Activated CD8-positive, alpha-beta T cell treated with anti-CD3 and anti-CD28 coated beads, Interleukin-2, amount 10 ng/mL, durations not matched to agents 7 days and 5 days (primary cell): ENCODE data around the gene AFG3L2. TPM values are rescaled to one million over a fixed set of nuclear protein-coding genes. Genes with fewer than 3 reads are reported as not detected.

ENCODE experiments used
- ATAC-seq: fragments of 150-1000 bp; cut with Tn5 transposase; one replicate; pipeline ENCODE4 v1.10.0; 2021; ENCODE audit warnings: moderate library complexity
- CTCF ChIA-PET: fragments of 350-600 bp; sonication (Branson Sonifier 250); formaldehyde crosslinking; loops from one replicate; lab custom pipeline; 2021; ENCODE audit warnings: antibody characterized with exemption; lab: Charles Lee
- POLR2A ChIA-PET: fragments of 350-600 bp; sonication (Branson Sonifier 250); formaldehyde crosslinking; loops from one replicate; lab custom pipeline; 2021; ENCODE audit warnings: antibody characterized with exemption; lab: Charles Lee
- DNase-seq: peaks from one replicate; pipeline ENCODE4 v3.0.0-alpha.2; 2020
- H3K27ac Mint-ChIP-seq: one replicate; pipeline ENCODE4 v1.8.0; 2021; ENCODE audit warnings: mild to moderate bottlenecking, mixed read lengths
- H3K27me3 Mint-ChIP-seq: one replicate; pipeline ENCODE4 v1.8.0; 2021; ENCODE audit warnings: low read depth, mixed read lengths
- H3K36me3 Mint-ChIP-seq: one replicate; pipeline ENCODE4 v1.8.0; 2021; ENCODE audit warnings: low read depth, mixed read lengths
- H3K4me1 Mint-ChIP-seq: one replicate; pipeline ENCODE4 v1.8.0; 2021; ENCODE audit warnings: low read depth, mixed read lengths
- H3K4me3 Mint-ChIP-seq: one replicate; pipeline ENCODE4 v1.8.0; 2021; ENCODE audit warnings: mild to moderate bottlenecking, mixed read lengths
- H3K9me3 Mint-ChIP-seq: one replicate; pipeline ENCODE4 v1.8.0; 2022; ENCODE audit warnings: mixed read lengths; ENCODE audit not compliant: insufficient read depth
- total RNA-seq, 2 experiments: library from RNA; stranded (reverse); gene quantifications; one replicate each; pipeline ENCODE4 v1.2.3, GENCODE V29; 2021

AFG3L2 gene
- total RNA-seq, 2 experiments from 2014 or later: 40.6 to 44.3 TPM

DNA sequence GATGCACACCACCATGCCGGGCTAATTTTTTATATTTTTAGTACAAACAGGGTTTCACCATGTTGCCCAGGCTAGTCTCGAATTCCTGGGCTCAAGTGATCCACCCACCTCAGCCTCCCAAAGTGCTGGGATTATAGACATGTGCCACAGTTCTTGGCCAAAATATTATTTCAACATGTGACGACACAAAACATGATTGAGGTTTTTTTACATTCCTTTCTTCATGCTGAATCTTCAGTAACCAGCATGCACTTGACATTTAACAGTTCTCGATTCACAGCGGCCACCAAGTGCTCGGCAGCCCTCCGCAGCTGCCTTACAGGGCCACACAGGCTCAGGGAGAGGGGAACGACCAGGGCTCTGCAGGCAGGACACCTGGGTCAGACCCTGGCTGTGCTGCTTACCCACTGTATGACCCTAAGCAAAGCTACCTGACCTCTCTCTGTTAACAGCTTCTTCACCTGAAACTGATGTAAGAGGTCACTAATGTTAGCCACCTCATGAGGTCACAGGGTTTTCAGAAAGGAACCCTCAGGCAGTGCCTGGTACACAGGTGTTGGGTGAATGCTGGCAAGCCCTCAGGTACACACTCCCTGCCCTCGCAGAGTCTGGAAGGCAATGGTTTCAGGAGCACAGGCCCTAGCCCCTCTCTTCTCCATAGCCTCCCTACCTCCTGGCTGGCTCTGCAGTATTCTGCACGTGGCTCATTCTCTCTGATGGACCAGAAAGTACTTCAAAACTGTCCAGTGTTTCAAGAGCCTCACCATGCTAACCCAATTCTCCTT, 43.3 kb downstream of the AFG3L2 start:
- CTCF ChIA-PET: no interaction called here
- Mint-ChIP-seq H3K4me3 (no peak overlapping the region), H3K27ac (no peak overlapping the region), H3K9me3 (no peaks in the 10 kb centered on the region), H3K27me3 (no peaks in the 10 kb centered on the region), H3K4me1 (no peaks in the 10 kb centered on the region), H3K36me3 (peaks cover 40% of the 10 kb centered on the region)
- DNase-seq: no peak
- no peak for ATAC-seq
- POLR2A ChIA-PET: no interaction called here

GRCh38 chr18:12330766-12331165, 46.3 kb downstream of the AFG3L2 start:
- POLR2A ChIA-PET: no interaction called here
- CTCF ChIA-PET: no interaction called here

GRCh38 chr18:12329125-12329698, 47.8 kb downstream of the AFG3L2 start:
- Mint-ChIP-seq H3K4me1 (peaks cover 17% of the 10 kb centered on the region), H3K4me3 (no peak overlapping the region), H3K27ac (no peak overlapping the region), H3K9me3 (no peaks in the 10 kb centered on the region), H3K27me3 (no peaks in the 10 kb centered on the region), H3K36me3 (peaks cover 44% of the 10 kb centered on the region)
- POLR2A ChIA-PET: no interaction called here
- CTCF ChIA-PET: interaction anchor here (1.5 to 2.7 kb wide), 6 partner anchors 10 to 331 kb away, joined by 4 to 28 read pairs (median 16); no protein-coding TSS in a partner anchor
- DNase-seq (no peak), ATAC-seq (no peak)

More at GRCh38 chr18:12330766-12331165, 46.3 kb downstream of the AFG3L2 start:
- H3K4me3 Mint-ChIP-seq: no peak overlapping the region
- no peaks in the 10 kb centered on the region for H3K27me3 Mint-ChIP-seq
- no peak for ATAC-seq
- DNase-seq: no peak
- peaks cover 52% of the 10 kb centered on the region for H3K36me3 Mint-ChIP-seq
- H3K4me1 Mint-ChIP-seq: peaks cover 17% of the 10 kb centered on the region
- no peak overlapping the region for H3K27ac Mint-ChIP-seq
- H3K9me3 Mint-ChIP-seq: no peaks in the 10 kb centered on the region

- Mint-ChIP-seq H3K4me1 (peaks cover 17% of the 10 kb centered on the region), H3K36me3 (peaks cover 36% of the 10 kb centered on the region), H3K27me3 (no peaks in the 10 kb centered on the region), H3K9me3 (no peaks in the 10 kb centered on the region), H3K4me3 (no peak overlapping the region), H3K27ac (peak overlapping the region; percentile 55)
- CTCF ChIA-PET: interaction anchor here (0.6 to 2.7 kb wide), 24 partner anchors 8 to 333 kb away, joined by 3 to 28 read pairs (median 3); partner anchors contain the start of genes AFG3L2 and TUBB6
- ATAC-seq: no peak
- POLR2A ChIA-PET: interaction anchor here (0.8 kb wide), 1 partner anchor 25 kb away, joined by 3 read pairs; no protein-coding TSS in a partner anchor
- no peak for DNase-seq
Observed at GRCh38 chr18:12328179-12328823, 48.7 kb downstream of the AFG3L2 start.

DNA sequence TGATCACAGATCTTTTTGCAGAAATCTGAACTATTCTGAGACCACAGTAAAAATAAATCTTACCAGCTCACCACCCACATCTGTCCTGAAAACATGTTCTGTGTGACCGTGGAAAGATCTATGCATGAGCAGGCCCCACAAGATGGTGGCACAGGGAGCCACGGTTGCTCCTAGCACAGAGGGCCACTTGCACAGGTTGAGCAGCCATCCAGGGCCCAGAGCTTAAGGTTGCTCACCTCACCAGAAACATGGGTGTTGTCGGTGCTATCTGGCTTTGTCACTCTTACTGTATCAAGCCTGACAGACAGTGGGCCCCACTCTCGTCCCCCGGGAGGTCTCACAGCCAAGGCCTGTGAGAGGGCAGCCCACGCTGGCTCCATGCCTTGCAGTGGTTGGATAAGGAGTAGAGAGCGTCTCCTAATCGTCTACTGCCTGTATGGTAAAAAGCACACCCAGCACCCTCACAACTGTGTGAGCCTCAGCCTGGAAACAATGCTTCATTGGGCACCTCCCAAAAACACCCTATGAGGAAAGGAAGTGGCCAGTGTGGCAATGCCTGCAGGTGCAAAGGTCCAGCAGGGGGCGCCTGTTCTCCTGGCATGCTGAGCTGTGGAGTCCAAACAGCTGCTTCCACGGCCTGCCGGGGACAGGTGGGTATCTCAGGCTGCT, 49.4 kb downstream of the AFG3L2 start:
- ChIA-PET CTCF (interaction anchor here (0.5 to 2.7 kb wide), 25 partner anchors 9 to 333 kb away, joined by 3 to 28 read pairs (median 3); partner anchors contain the start of genes AFG3L2 and TUBB6), POLR2A (interaction anchor here (0.8 kb wide), 1 partner anchor 25 kb away, joined by 3 read pairs; no protein-coding TSS in a partner anchor)
- H3K27me3 Mint-ChIP-seq: no peaks in the 10 kb centered on the region
- H3K27ac Mint-ChIP-seq: peak overlapping the region; percentile 55
- peaks cover 17% of the 10 kb centered on the region for H3K4me1 Mint-ChIP-seq
- no peaks in the 10 kb centered on the region for H3K9me3 Mint-ChIP-seq
- peak; percentile 83 for DNase-seq
- H3K36me3 Mint-ChIP-seq: peaks cover 37% of the 10 kb centered on the region
- no peak overlapping the region for H3K4me3 Mint-ChIP-seq
- ATAC-seq: peak; percentile 88

GRCh38 chr18:12326711-12327460, 50.1 kb downstream of the AFG3L2 start:
- Mint-ChIP-seq H3K9me3 (no peaks in the 10 kb centered on the region), H3K4me1 (peaks cover 17% of the 10 kb centered on the region), H3K4me3 (no peak overlapping the region), H3K36me3 (peaks cover 37% of the 10 kb centered on the region), H3K27ac (peak overlapping the region; percentile 46), H3K27me3 (no peaks in the 10 kb centered on the region)
- DNase-seq (no peak), ATAC-seq (no peak)
- ChIA-PET CTCF (interaction anchor here (0.5 to 2.7 kb wide), 9 partner anchors 10 to 333 kb away, joined by 3 to 28 read pairs (median 6); partner anchors contain the start of gene AFG3L2), POLR2A (no interaction called here)

GRCh38 chr18:12325726-12326245, 51.2 kb downstream of the AFG3L2 start:
- POLR2A ChIA-PET: no interaction called here
- no peak overlapping the region for H3K27ac Mint-ChIP-seq
- no peaks in the 10 kb centered on the region for H3K27me3 Mint-ChIP-seq
- no peaks in the 10 kb centered on the region for H3K9me3 Mint-ChIP-seq
- CTCF ChIA-PET: no interaction called here
- DNase-seq: no peak
- H3K4me1 Mint-ChIP-seq: peaks cover 17% of the 10 kb centered on the region
- no peak for ATAC-seq
- no peak overlapping the region for H3K4me3 Mint-ChIP-seq
- H3K36me3 Mint-ChIP-seq: peaks cover 44% of the 10 kb centered on the region

GRCh38 chr18:12324991-12325725, 51.9 kb downstream of the AFG3L2 start:
- peaks cover 47% of the 10 kb centered on the region for H3K36me3 Mint-ChIP-seq
- no peaks in the 10 kb centered on the region for H3K9me3 Mint-ChIP-seq
- peaks cover 17% of the 10 kb centered on the region for H3K4me1 Mint-ChIP-seq
- POLR2A ChIA-PET: no interaction called here
- no peak for DNase-seq
- no peak for ATAC-seq
- CTCF ChIA-PET: no interaction called here
- no peak overlapping the region for H3K27ac Mint-ChIP-seq
- H3K4me3 Mint-ChIP-seq: no peak overlapping the region
- no peaks in the 10 kb centered on the region for H3K27me3 Mint-ChIP-seq

DNA sequence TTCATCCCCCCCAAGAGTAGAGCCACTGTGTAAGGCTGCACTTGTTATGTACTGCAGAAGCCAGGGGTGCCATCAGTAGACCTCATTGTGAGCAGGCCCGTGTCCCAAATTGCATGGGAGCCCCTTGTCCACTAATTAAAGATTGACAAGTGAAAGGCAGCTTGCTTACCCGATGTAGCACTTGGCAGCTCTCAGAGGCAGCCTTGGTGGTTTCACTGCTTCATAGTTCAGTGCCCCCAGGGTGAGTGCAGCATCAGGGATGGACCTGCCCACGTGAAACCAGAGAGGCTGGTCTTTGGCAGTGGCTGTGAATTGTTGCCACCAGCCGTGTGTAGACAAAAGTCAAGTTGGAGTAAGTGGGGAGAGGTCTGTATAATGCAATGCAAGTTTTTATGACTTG, 55.7 kb downstream of the AFG3L2 start:
- H3K4me3 Mint-ChIP-seq: no peak overlapping the region
- no peak for ATAC-seq
- no peaks in the 10 kb centered on the region for H3K4me1 Mint-ChIP-seq
- H3K27me3 Mint-ChIP-seq: no peaks in the 10 kb centered on the region
- CTCF ChIA-PET: no interaction called here
- DNase-seq: no peak
- H3K27ac Mint-ChIP-seq: no peak overlapping the region
- no peaks in the 10 kb centered on the region for H3K9me3 Mint-ChIP-seq
- peaks cover 22% of the 10 kb centered on the region for H3K36me3 Mint-ChIP-seq
- POLR2A ChIA-PET: no interaction called here

DNA sequence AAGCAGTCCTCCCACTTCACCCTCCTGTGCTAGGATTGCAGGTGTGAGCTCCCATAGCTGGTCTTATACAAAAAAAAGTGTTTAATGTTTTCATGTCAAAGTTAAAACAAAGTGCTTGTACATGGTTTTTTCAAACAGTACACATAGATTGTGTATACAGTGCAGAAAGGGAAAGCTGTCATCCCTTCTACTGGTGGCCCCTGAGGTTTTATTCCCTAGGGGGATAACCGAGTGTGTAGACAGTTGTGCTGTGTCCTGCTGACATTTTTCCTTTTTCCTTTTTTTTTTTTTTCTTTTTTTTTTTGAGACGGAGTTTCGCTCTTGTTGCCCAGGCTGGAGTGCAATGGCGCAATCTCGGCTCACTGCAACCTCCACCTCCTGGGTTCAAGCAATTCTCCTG, 58.2 kb downstream of the AFG3L2 start:
- H3K4me3 Mint-ChIP-seq: no peak overlapping the region
- POLR2A ChIA-PET: no interaction called here
- CTCF ChIA-PET: interaction anchor here (3.4 kb wide), 1 partner anchor 10 kb away, joined by 19 read pairs; no protein-coding TSS in a partner anchor
- H3K36me3 Mint-ChIP-seq: peaks cover 13% of the 10 kb centered on the region
- H3K4me1 Mint-ChIP-seq: no peaks in the 10 kb centered on the region
- H3K27ac Mint-ChIP-seq: no peak overlapping the region
- DNase-seq (no peak), ATAC-seq (no peak)
- H3K9me3 Mint-ChIP-seq: no peaks in the 10 kb centered on the region
- peaks cover 3% of the 10 kb centered on the region for H3K27me3 Mint-ChIP-seq
